HG02642 (cell line): Measurements from ENCODE around the gene KLHL4.
"Not testable (repeated sequence)": the region's sequence is repeated elsewhere in the genome, so short reads cannot be mapped to it uniquely, and the experiment has no call there.

Source experiments
- ATAC-seq: cut with Tn5 transposase; IDR thresholded peaks from one replicate; pipeline ENCODE4 v1.9.1; 2021; ENCODE audit warnings: mild to moderate bottlenecking; ENCODE audit not compliant: unreplicated experiment, poor library complexity

The KLHL4 gene

DNA sequence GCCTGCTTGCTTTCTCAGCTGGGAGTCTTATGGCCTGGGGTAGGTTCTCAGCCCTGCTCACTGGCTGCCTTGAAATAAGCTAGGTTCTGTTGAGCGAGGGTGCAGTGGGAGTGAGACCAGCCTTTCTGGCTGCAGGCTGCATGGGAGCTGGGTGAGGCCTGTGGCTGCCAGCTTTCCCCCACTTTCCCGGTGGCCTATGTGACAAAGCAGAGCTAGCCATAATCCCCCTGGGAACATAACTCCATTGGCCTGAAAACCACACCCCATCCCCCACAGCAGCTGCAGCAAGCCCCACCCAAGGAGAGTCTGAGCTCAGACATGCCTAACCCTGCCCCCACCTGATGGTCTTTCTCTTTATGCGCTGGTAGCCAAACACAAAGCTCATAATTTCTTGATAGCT, 118.9 kb downstream of the KLHL4 start:
- ATAC-seq = no peak

DNA sequence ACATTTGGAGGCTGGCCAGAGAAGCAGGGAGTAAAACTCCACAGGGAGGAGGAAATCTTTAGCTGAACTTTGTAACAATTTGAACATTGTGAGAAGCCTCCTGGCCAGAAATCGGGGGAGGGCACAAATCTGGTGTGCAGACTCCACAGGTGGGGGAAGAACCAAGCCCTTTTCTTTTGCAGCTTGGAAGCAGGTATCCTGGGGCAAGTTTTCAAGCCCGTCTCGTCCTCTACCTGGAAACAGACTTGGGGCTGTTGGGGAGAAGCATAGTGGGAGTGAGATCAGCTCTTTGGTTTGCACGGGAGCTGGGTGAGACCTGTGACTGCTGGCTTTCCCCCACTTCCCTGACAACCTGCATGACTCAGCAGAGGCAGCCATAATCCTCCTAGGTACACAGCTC, 123.8 kb downstream of the KLHL4 start:
- ATAC-seq = not testable (repeated sequence)

DNA sequence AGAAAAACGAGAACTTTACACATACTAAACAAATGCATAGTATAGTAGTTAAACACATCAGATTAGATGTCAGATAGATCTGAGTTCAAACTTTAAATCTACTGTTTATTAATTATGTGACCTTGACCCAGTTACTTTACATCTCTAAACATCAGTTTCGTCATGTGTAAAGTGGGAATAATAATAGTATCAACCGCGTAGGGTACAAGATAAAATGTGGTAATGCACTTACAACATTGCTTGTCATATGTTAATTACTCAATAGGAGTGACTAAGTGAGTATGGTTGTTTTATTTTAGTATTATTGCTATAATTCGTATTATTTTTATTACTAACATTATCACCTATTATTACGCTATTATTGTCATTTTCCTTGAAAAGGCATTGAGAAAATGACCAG, 144.2 kb downstream of the KLHL4 start:
- no peak for ATAC-seq

DNA sequence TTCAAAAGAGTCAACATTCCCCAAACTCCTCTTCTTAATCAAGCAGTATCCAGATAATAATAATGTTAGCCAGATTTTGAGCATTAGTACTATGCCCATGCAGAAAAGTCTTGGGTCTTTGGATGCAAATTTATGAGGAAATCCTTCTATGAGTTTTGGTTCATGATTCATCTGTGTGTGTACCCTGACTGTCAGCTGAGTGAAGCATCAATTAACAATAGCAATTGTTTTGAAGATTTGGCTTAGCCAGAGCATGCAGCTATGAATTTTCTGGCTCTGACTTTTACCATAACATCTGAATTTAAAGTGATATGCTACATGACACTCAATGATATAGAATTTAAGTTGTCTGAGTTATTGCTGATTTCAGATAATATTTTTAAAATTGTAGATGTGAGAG, 145.8 kb downstream of the KLHL4 start:
- ATAC-seq = no peak

DNA sequence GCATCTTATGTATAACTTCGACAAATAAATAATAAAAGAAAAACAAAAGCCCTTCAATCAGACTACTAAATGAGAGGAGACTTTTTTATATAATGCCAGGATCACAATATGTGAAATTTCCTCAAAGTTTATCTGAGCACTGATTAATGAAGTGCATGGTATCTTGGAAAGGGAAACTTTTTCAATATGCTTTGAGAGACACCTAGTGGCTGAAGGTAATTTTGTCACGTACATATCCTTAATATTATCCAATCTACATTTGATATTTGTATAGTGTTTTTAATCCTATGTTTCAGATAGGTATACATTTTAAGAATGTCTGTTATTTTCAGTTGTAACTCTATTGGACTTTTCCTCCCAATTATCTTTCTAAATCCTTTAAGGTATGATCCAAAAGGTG, 146.8 kb downstream of the KLHL4 start:
- no peak for ATAC-seq

DNA sequence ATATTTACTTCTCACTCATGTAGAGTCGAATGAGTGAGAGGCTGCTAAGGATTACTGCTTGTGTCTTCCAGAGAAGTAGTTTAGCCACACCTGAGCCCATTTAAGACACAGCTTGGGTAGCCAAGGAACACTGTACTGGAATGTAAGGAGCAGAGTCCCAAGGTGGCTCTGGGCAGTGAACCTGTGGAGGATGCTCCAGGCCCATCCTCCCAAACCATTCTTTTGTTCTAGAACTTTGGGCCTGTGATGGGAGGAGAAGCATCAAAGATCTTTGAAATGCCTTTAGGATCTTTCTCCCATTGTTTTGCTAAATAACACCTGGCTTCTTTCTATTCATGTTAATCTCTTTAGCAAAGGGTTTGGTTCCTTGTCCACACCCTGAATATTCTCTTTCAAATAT, 162.2 kb downstream of the KLHL4 start:
- ATAC-seq = no peak

DNA sequence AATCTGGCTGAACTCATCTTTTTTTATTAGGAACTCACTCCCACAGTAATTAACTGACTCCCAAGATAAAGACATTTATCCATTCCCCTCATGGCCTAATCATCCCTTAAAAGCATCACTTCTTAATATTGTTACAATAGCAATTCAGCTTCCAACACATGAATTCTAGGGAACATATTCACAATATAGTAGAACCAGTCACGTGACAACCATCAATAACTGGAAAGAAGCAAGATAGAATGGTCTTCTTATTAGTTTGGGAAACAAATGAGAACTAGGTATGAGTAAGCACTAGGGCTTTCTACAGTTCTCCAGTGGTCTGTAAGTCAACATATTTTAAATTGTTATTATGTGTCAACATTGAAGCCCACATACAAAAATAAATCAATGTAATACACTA, 170.1 kb downstream of the KLHL4 start:
- ATAC-seq = no peak

DNA sequence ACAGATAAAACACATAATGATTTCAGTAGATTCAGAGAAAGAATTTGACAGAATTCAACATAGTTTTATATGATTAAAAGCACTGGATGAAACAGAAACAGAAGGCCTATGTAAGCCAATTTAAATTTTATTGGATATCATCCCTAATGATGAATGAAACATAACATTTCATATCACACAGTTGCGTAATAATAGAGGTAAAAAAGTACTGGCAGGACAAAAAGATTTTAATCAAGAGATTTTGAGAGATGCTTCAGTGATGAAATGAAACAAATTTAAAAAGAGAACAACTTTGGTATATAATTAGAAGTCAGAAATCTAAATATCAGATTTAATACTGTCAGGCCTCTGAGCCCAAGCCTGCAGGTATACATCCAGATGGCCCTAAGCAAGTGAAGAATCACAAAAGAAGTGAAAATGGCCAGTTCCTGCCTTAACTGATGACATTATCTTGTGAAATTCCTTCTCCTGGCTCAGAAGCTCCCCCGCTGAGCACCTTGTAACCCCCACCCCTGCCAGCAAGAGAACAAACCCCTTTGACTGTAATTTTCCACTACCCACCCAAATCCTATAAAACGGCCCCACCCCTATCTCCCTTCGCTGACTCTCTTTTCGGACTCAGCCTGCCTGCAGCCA, 170.6 kb downstream of the KLHL4 start:
- ATAC-seq = not testable (repeated sequence)

DNA sequence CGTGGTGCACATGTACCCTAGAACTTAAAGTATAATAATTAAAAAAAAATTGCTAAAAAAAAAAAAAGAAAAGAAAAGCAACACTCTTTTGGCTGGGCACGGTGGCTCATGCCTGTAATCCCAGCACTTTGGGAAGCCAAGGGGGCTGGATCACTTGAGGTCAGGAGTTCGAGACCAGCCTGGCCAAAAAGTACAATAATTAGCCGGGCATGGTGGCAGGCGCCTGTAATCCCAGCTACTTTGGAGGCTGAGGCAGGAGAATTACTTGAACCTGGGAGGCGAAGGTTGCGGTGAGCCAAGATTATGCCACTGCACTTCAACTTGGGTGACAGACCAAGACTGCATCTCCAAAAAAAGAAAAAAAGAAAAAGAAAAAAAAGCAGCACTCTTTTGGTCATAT, 171.6 kb downstream of the KLHL4 start:
- ATAC-seq = not testable (repeated sequence)

DNA sequence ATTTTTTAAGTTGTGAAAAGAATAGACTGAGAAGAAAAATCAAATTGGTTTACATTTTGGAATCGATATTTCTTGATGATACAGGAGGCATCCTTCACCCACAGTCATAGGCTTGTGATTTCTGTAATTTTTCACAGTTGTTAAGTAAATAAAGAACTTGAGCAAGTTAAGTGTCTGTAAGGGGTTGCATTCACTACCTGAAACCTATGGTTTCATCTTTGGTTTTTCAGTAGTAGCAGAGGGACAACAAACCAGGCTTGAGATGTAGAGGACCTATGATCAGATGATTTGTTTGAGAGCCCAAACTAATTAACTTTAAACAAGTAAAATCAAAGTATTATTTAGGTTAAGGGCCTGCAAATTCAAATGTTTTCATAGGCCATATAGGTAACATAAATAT, 175.6 kb downstream of the KLHL4 start:
- no peak for ATAC-seq

DNA sequence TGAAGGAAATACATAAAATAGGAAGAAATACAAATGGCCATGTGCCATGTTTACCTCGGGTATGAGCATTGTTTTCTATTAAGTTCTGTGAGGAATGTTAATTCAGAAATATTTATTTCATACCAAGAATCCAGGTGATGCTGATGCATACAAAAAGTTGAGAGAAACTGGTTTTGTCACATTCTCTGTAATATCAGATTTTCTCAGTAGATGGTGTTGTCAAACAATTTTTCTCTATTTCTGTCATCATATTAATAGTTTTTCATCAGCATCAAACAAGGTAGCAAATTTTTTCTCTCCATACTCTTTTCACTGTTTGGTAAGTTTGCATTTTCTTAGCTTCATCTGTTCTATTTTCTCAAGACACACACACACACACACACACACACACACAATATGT, 179.8 kb downstream of the KLHL4 start:
- no peak for ATAC-seq

DNA sequence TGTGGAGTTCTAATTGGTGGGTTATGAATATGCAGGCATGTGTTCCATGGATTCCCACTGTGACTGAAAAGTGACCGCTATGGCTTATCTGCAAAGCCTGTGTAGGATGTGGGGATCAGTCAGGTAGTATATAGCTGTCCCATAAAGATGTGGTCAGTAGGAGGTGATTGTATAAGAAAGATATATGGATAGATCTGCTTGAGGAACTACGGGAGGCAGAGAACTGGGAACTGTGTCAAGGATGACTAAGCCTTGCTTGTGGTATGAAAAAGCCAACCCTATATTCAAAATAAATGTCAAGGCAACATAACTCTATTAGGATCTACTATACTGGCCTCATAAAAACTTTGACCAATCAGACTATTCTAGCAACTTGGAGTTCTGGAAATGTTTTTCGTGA, 185.2 kb downstream of the KLHL4 start:
- no peak for ATAC-seq

DNA sequence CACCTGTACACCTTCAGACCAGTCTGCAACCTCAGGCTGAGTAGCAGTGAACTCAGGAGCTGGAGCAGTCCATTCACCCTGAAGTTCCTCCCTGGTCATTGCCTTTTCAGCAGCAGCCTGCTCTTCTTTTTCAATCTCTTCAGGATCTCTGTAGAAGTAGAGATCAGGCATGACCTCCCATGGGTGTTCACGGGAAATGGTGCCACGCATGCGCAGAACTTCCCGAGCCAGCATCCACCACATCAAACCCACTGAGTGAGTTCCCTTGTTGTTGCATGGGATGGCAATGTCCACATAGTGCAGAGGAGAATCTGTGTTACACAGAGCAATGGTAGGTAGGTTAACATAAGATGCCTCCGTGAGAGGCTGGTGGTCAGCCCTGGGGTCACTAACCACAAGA, 185.9 kb downstream of the KLHL4 start:
- not testable (repeated sequence) for ATAC-seq

DNA sequence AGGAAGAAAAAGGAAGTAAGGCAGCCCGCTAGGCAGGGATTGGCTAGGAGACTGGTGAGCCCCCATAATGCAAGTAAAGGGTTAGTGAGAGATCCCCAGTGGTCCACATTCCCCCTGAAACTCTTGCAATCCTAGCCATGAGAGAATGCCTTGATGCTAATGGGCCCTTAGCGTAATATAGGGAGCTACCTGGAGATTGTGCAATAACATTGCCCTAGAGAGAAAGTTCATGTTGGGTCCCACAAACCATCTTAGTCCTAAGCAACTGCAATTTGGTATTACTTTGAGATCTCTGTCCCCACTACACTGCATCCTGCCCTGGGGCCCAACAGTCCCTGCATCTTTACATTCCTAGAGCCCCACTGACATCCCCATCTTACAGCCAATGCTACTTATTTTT, 188.5 kb downstream of the KLHL4 start:
- no peak for ATAC-seq

DNA sequence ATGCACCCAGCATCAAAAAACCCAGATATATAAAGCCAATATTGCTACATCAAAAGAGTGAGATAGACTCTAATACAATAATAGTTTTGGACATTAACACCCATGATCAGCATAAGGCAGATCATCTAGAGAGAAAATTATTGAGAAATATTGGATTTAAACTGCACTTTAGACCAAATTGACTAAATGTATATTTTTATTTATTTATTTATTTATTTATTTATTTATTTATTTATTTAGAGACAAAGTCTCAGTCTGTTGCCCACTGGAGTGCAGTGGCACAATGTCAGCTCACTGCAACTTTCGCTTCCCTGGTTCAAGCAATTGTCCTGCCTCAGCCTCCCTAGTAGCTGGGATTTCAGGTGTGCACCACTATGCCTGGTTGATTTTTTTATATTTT, 193.0 kb downstream of the KLHL4 start:
- ATAC-seq = no peak
